Small intestine (tissue), 7 donors: Measurements from ENCODE around the gene TULP4. TPM values are rescaled to one million over a fixed set of nuclear protein-coding genes. Genes with fewer than 3 reads are reported as not detected.

Experiments used
- DNase-seq, 2 donors: peaks; one replicate each; pipeline versions ENCODE4 v3.0.0 to v3.0.0-alpha.2; 2013
- FAIRE-seq: peaks from 2 replicates; lab custom pipeline; 2012; peaks lifted over from hg19 to GRCh38; lab: Jason Lieb, UNC
- H3K27ac ChIP-seq, 3 donors: one replicate each; pipeline ENCODE4 v1.5.1; 2013; ENCODE audit warnings: low read length in 2 of 3, mild to moderate bottlenecking in 2 of 3, control low read depth in 1 of 3, inconsistent platforms in 1 of 3, low read depth in 1 of 3, moderate library complexity in 1 of 3
- H3K27me3 ChIP-seq, 3 donors: one replicate each; pipeline ENCODE4 v1.6.1; 2013; ENCODE audit warnings: low read length in 3 of 3, inconsistent platforms in 1 of 3; ENCODE audit not compliant: control insufficient read depth in 3 of 3, insufficient read depth in 3 of 3
- H3K36me3 ChIP-seq, 3 donors: one replicate each; pipeline ENCODE4 v1.6.1; 2013; ENCODE audit warnings: low read length in 3 of 3, inconsistent platforms in 1 of 3, low read depth in 1 of 3, mild to moderate bottlenecking in 1 of 3, moderate library complexity in 1 of 3; ENCODE audit not compliant: control insufficient read depth in 3 of 3, insufficient read depth in 2 of 3
- H3K4me1 ChIP-seq, 3 donors: one replicate each; pipeline ENCODE4 v1.6.1; 2013; ENCODE audit warnings: low read length in 2 of 3, inconsistent platforms in 1 of 3, low read depth in 1 of 3, mild to moderate bottlenecking in 1 of 3, moderate library complexity in 1 of 3; ENCODE audit not compliant: control insufficient read depth in 3 of 3, insufficient read depth in 2 of 3
- H3K4me3 ChIP-seq, 3 donors: one replicate each; pipeline ENCODE4 v1.5.1; 2013; ENCODE audit warnings: low read length in 3 of 3, control low read depth in 1 of 3, inconsistent platforms in 1 of 3, low read depth in 1 of 3, mild to moderate bottlenecking in 1 of 3, moderate library complexity in 1 of 3
- H3K9me3 ChIP-seq, 2 donors: one replicate each; pipeline ENCODE4 v1.6.1; 2013; ENCODE audit warnings: low read depth in 1 of 2, low read length in 1 of 2; ENCODE audit not compliant: control insufficient read depth in 2 of 2, insufficient read depth in 1 of 2
- WGBS, 3 donors: extraction: QIAGEN DNeasy Blood & Tissue Kit; methylation state at CpG; one replicate each; pipeline ENCODE4 v1.1.7; 2013; 5-methylcytosine and 5-hydroxymethylcytosine counted together
- polyA plus RNA-seq, 4 donors: library from polyadenylated mRNA; stranded (reverse) in 3 of 4; unstranded in 1 of 4; fragments of 200-250 nt in 3 of 4; fragments of 120-200 nt in 1 of 4; gene quantifications; one replicate each; pipeline versions ENCODE4 v1.2.1 to v1.2.3, GENCODE V29; 2013
- donor health status: healthy with polysubstance abuse.
- donor health status: control.
- donor health status: control.
- donor health status: Bipolar disorder and iron deficiency.
- donor health status: healthy.

The TULP4 gene
- polyA plus RNA-seq, 4 donors, result 7.2 to 30.7 (median 10.7) TPM

- no peak overlapping the region for H3K4me3 ChIP-seq
- peaks cover 9 to 58% (median 14%) of the 10 kb centered on the region in 3 donors for H3K36me3 ChIP-seq
- H3K4me1 ChIP-seq, result no peaks in the 10 kb centered on the region
- H3K27me3 ChIP-seq, result no peaks in the 10 kb centered on the region
- no peak for DNase-seq
- 92 to 95% (median 95%) methylated on average over 20 of the region's 20 CpGs for WGBS, 3 donors
- no peak for FAIRE-seq
- H3K27ac ChIP-seq, result no peak overlapping the region
- no peaks in the 10 kb centered on the region for H3K9me3 ChIP-seq
Observed at GRCh38 chr6:158480989-158481388, 168.7 kb downstream of the TULP4 start.

GRCh38 chr6:158481690-158482473 lies 169.6 kb downstream of the TULP4 start:
- H3K36me3 ChIP-seq, result peaks cover 9 to 57% (median 12%) of the 10 kb centered on the region in 3 donors
- H3K9me3 ChIP-seq, result no peaks in the 10 kb centered on the region
- WGBS, 3 donors, result 89 to 90% (median 90%) methylated on average over 12 of the region's 12 CpGs
- no peak overlapping the region for H3K27ac ChIP-seq
- DNase-seq (no peak), FAIRE-seq (no peak)
- no peaks in the 10 kb centered on the region for H3K4me1 ChIP-seq
- no peaks in the 10 kb centered on the region for H3K27me3 ChIP-seq
- no peak overlapping the region for H3K4me3 ChIP-seq

- DNase-seq (no peak), FAIRE-seq (no peak)
- Histone ChIP-seq H3K4me3 (no peak overlapping the region), H3K36me3 (peaks cover 10 to 52% (median 15%) of the 10 kb centered on the region in 3 donors), H3K27me3 (no peaks in the 10 kb centered on the region), H3K9me3 (no peaks in the 10 kb centered on the region), H3K27ac (no peak overlapping the region), H3K4me1 (no peaks in the 10 kb centered on the region)
- WGBS, 3 donors, result 91 to 96% (median 95%) methylated on average over 2 of the region's 2 CpGs
Observed at GRCh38 chr6:158485431-158485830, 173.2 kb downstream of the TULP4 start.

- Histone ChIP-seq H3K9me3 (no peaks in the 10 kb centered on the region), H3K4me3 (no peak overlapping the region), H3K27me3 (no peaks in the 10 kb centered on the region), H3K36me3 (peaks cover 4 to 36% (median 11%) of the 10 kb centered on the region in 3 donors), H3K4me1 (no peaks in the 10 kb centered on the region), H3K27ac (no peak overlapping the region)
- WGBS, 3 donors, result 95 to 98% (median 96%) methylated on average over 5 of the region's 5 CpGs
- FAIRE-seq (no peak), DNase-seq (no peak)
Observed at GRCh38 chr6:158487495-158487894, 175.2 kb downstream of the TULP4 start.

- Histone ChIP-seq H3K4me1 (no peaks in the 10 kb centered on the region), H3K36me3 (peaks cover 4 to 37% (median 10%) of the 10 kb centered on the region in 3 donors), H3K27ac (no peak overlapping the region), H3K9me3 (no peaks in the 10 kb centered on the region), H3K4me3 (no peak overlapping the region), H3K27me3 (no peaks in the 10 kb centered on the region)
- DNase-seq, result no peak
- no peak for FAIRE-seq
- 75 to 84% (median 82%) methylated on average over 4 of the region's 4 CpGs for WGBS, 3 donors
Observed at GRCh38 chr6:158488065-158488464, 175.8 kb downstream of the TULP4 start.

- Histone ChIP-seq H3K36me3 (peaks cover 10 to 40% (median 18%) of the 10 kb centered on the region in 3 donors), H3K4me1 (no peaks in the 10 kb centered on the region), H3K27me3 (no peaks in the 10 kb centered on the region), H3K27ac (no peak overlapping the region), H3K4me3 (no peak overlapping the region), H3K9me3 (no peaks in the 10 kb centered on the region)
- DNase-seq, result no peak
- no peak for FAIRE-seq
- 88 to 90% (median 89%) methylated on average over 4 of the region's 4 CpGs for WGBS, 3 donors
Observed at GRCh38 chr6:158489441-158489840, 177.2 kb downstream of the TULP4 start.

GRCh38 chr6:158492881-158493280 lies 180.6 kb downstream of the TULP4 start:
- no peak for FAIRE-seq
- no peaks in the 10 kb centered on the region for H3K27me3 ChIP-seq
- H3K27ac ChIP-seq, result no peak overlapping the region

GRCh38 chr6:158496700-158497099 lies 184.4 kb downstream of the TULP4 start:
- no peak overlapping the region for H3K4me3 ChIP-seq
- DNase-seq, result no peak
- WGBS, 3 donors, result 82 to 100% (median 98%) methylated on average over 3 of the region's 3 CpGs

More at GRCh38 chr6:158492881-158493280, 180.6 kb downstream of the TULP4 start:
- H3K9me3 ChIP-seq, result no peaks in the 10 kb centered on the region
- peaks cover 12 to 52% (median 16%) of the 10 kb centered on the region in 3 donors for H3K36me3 ChIP-seq
- 94 to 97% (median 95%) methylated on average over 3 of the region's 3 CpGs for WGBS, 3 donors
- DNase-seq, result no peak
- H3K4me3 ChIP-seq, result no peak overlapping the region
- no peaks in the 10 kb centered on the region for H3K4me1 ChIP-seq

More at GRCh38 chr6:158496700-158497099, 184.4 kb downstream of the TULP4 start:
- no peak for FAIRE-seq
- Histone ChIP-seq H3K36me3 (peaks cover 19 to 63% (median 23%) of the 10 kb centered on the region in 3 donors), H3K4me1 (no peaks in the 10 kb centered on the region), H3K27me3 (no peaks in the 10 kb centered on the region), H3K27ac (no peak overlapping the region), H3K9me3 (no peaks in the 10 kb centered on the region)
